Measurements from ENCODE around the gene MVD. TPM values are rescaled to one million over a fixed set of nuclear protein-coding genes. Genes with fewer than 3 reads are reported as not detected.

MVD gene
- total RNA-seq, 1 experiment from 2014 or later = 25.7 TPM

GRCh38 chr16:88699180-88699579, 36.3 kb upstream of the MVD start:
- H3K4me3 ChIP-seq = no peak overlapping the region
- H3K36me3 ChIP-seq = no peaks in the 10 kb centered on the region
- no peaks in the 10 kb centered on the region for H3K27me3 ChIP-seq
- no peak for DNase-seq
- no peaks in the 10 kb centered on the region for H3K9me3 ChIP-seq

GRCh38 chr16:88698646-88699045, 35.8 kb upstream of the MVD start:
- H3K36me3 ChIP-seq = no peaks in the 10 kb centered on the region
- H3K9me3 ChIP-seq = no peaks in the 10 kb centered on the region
- H3K27me3 ChIP-seq = no peaks in the 10 kb centered on the region
- DNase-seq = no peak
- no peak overlapping the region for H3K4me3 ChIP-seq

- Histone ChIP-seq H3K27me3 (no peaks in the 10 kb centered on the region), H3K36me3 (no peaks in the 10 kb centered on the region), H3K4me3 (no peak overlapping the region), H3K9me3 (no peaks in the 10 kb centered on the region)
- DNase-seq = no peak
Observed at GRCh38 chr16:88697831-88698615, 35.1 kb upstream of the MVD start.

GRCh38 chr16:88697116-88697830, 34.4 kb upstream of the MVD start:
- Histone ChIP-seq H3K9me3 (no peaks in the 10 kb centered on the region), H3K4me3 (no peak overlapping the region), H3K27me3 (no peaks in the 10 kb centered on the region), H3K36me3 (no peaks in the 10 kb centered on the region)
- DNase-seq = no peak

- no peaks in the 10 kb centered on the region for H3K27me3 ChIP-seq
- no peak for DNase-seq
- H3K4me3 ChIP-seq = no peak overlapping the region
- H3K36me3 ChIP-seq = no peaks in the 10 kb centered on the region
- no peaks in the 10 kb centered on the region for H3K9me3 ChIP-seq
Observed at GRCh38 chr16:88696441-88696840, 33.5 kb upstream of the MVD start.

- DNase-seq = no peak
- Histone ChIP-seq H3K27me3 (no peaks in the 10 kb centered on the region), H3K36me3 (no peaks in the 10 kb centered on the region), H3K4me3 (no peak overlapping the region), H3K9me3 (no peaks in the 10 kb centered on the region)
Observed at GRCh38 chr16:88695753-88696152, 32.9 kb upstream of the MVD start.

GRCh38 chr16:88695218-88695617, 32.3 kb upstream of the MVD start:
- DNase-seq = no peak
- Histone ChIP-seq H3K4me3 (no peak overlapping the region), H3K9me3 (no peaks in the 10 kb centered on the region), H3K27me3 (no peaks in the 10 kb centered on the region), H3K36me3 (no peaks in the 10 kb centered on the region)

GRCh38 chr16:88694221-88695087, 31.6 kb upstream of the MVD start:
- Histone ChIP-seq H3K36me3 (no peaks in the 10 kb centered on the region), H3K9me3 (no peaks in the 10 kb centered on the region), H3K4me3 (no peak overlapping the region), H3K27me3 (no peaks in the 10 kb centered on the region)
- DNase-seq = no peak

- Histone ChIP-seq H3K27me3 (no peaks in the 10 kb centered on the region), H3K36me3 (no peaks in the 10 kb centered on the region), H3K4me3 (no peak overlapping the region), H3K9me3 (no peaks in the 10 kb centered on the region)
- DNase-seq = no peak
Observed at GRCh38 chr16:88693420-88694177, 30.7 kb upstream of the MVD start.

- DNase-seq = no peak
- H3K4me3 ChIP-seq = no peak overlapping the region
- H3K27me3 ChIP-seq = no peaks in the 10 kb centered on the region
- no peaks in the 10 kb centered on the region for H3K9me3 ChIP-seq
- H3K36me3 ChIP-seq = no peaks in the 10 kb centered on the region
Observed at GRCh38 chr16:88692861-88693260, 30.0 kb upstream of the MVD start.

- no peak overlapping the region for H3K4me3 ChIP-seq
- H3K9me3 ChIP-seq = no peaks in the 10 kb centered on the region
- H3K36me3 ChIP-seq = no peaks in the 10 kb centered on the region
- no peak for DNase-seq
- no peaks in the 10 kb centered on the region for H3K27me3 ChIP-seq
Observed at GRCh38 chr16:88691924-88692560, 29.2 kb upstream of the MVD start.

- Histone ChIP-seq H3K4me3 (no peak overlapping the region), H3K27me3 (no peaks in the 10 kb centered on the region), H3K36me3 (no peaks in the 10 kb centered on the region), H3K9me3 (no peaks in the 10 kb centered on the region)
- DNase-seq = no peak
Observed at GRCh38 chr16:88691129-88691813, 28.4 kb upstream of the MVD start.

GRCh38 chr16:88690341-88691128, 27.6 kb upstream of the MVD start:
- Histone ChIP-seq H3K9me3 (no peaks in the 10 kb centered on the region), H3K27me3 (no peaks in the 10 kb centered on the region), H3K4me3 (no peak overlapping the region), H3K36me3 (no peaks in the 10 kb centered on the region)
- no peak for DNase-seq

GRCh38 chr16:88688013-88688778, 25.3 kb upstream of the MVD start:
- Histone ChIP-seq H3K9me3 (no peaks in the 10 kb centered on the region), H3K27me3 (no peaks in the 10 kb centered on the region), H3K36me3 (no peaks in the 10 kb centered on the region), H3K4me3 (no peak overlapping the region)
- no peak for DNase-seq

Data from MG63 (cell line).